GM23338 (cell line): Measurements from ENCODE around the gene BCL2. TPM values are rescaled to one million over a fixed set of nuclear protein-coding genes. Genes with fewer than 3 reads are reported as not detected.

Experiments
- ATAC-seq: fragments of 200-7000 bp; cut with Tn5 transposase; 3 replicates; pipeline ENCODE4 v1.9.1; 2020
- DNase-seq: peaks from one replicate; pipeline ENCODE4 v3.0.0-alpha.2; 2015; ENCODE audit warnings: low spot score
- H2AFZ ChIP-seq: fragments of 200-600 bp; sonication (generic); 2 replicates; pipeline ENCODE4 v1.8.0; 2016; ENCODE audit warnings: antibody characterized with exemption, mild to moderate bottlenecking, moderate library complexity
- H3F3A ChIP-seq: fragments of 200-600 bp; sonication (generic); replicated peaks from 2 replicates; pipeline ENCODE4 v1.8.0; 2017; ENCODE audit warnings: antibody characterized with exemption, mixed run types, low read depth
- H3K27ac ChIP-seq: fragments of 200-600 bp; sonication (generic); 2 replicates; pipeline ENCODE4 v1.6.1; 2016; ENCODE audit warnings: low read depth
- H3K27me3 ChIP-seq: fragments of 200-600 bp; sonication (generic); 2 replicates; pipeline ENCODE4 v1.8.0; 2016; ENCODE audit warnings: mild to moderate bottlenecking, mixed run types, moderate library complexity; ENCODE audit not compliant: insufficient read depth
- H3K36me3 ChIP-seq: fragments of 200-600 bp; sonication (generic); 2 replicates; pipeline ENCODE4 v1.8.0; 2016; ENCODE audit warnings: mild to moderate bottlenecking; ENCODE audit not compliant: insufficient read depth
- H3K4me1 ChIP-seq: fragments of 200-600 bp; sonication (generic); 2 replicates; pipeline ENCODE4 v1.8.0; 2016; ENCODE audit warnings: mild to moderate bottlenecking, moderate library complexity; ENCODE audit not compliant: insufficient read depth
- H3K4me2 ChIP-seq: fragments of 200-600 bp; sonication (generic); 2 replicates; pipeline ENCODE4 v1.7.1; 2017; ENCODE audit warnings: mixed run types
- H3K4me3 ChIP-seq: fragments of 200-600 bp; sonication (generic); 2 replicates; pipeline ENCODE4 v1.6.1; 2016; ENCODE audit warnings: mixed run types
- H3K79me2 ChIP-seq: fragments of 200-600 bp; sonication (generic); replicated peaks from 2 replicates; pipeline ENCODE4 v1.8.0; 2017; ENCODE audit warnings: mild to moderate bottlenecking; ENCODE audit not compliant: insufficient read depth
- H3K9me2 ChIP-seq: fragments of 200-600 bp; sonication (generic); 2 replicates; pipeline ENCODE4 v1.8.0; 2017; ENCODE audit not compliant: insufficient read depth
- H4K20me1 ChIP-seq: fragments of 200-600 bp; sonication (generic); replicated peaks from 2 replicates; pipeline ENCODE4 v1.8.0; 2017; ENCODE audit warnings: mild to moderate bottlenecking; ENCODE audit not compliant: insufficient read depth
- H3K27ac Mint-ChIP-seq: 2 replicates; pipeline ENCODE4 v1.8.0; 2020; ENCODE audit warnings: inconsistent platforms, mild to moderate bottlenecking, moderate library complexity, mixed read lengths
- H3K27me3 Mint-ChIP-seq: 3 replicates; pipeline ENCODE4 v1.8.0; 2022; ENCODE audit warnings: low read depth, mild to moderate bottlenecking, moderate library complexity, mixed read lengths, inconsistent platforms; ENCODE audit not compliant: insufficient read depth, poor library complexity
- H3K36me3 Mint-ChIP-seq: 3 replicates; pipeline ENCODE4 v1.8.0; 2021; ENCODE audit warnings: low read depth, mild to moderate bottlenecking, inconsistent platforms, moderate library complexity, mixed read lengths
- H3K4me1 Mint-ChIP-seq: 3 replicates; pipeline ENCODE4 v1.8.0; 2020; ENCODE audit warnings: mild to moderate bottlenecking, inconsistent platforms, mixed read lengths
- H3K4me3 Mint-ChIP-seq: 3 replicates; pipeline ENCODE4 v1.8.0; 2021; ENCODE audit warnings: moderate library complexity, mild to moderate bottlenecking, inconsistent platforms, mixed read lengths
- H3K9me3 Mint-ChIP-seq: 3 replicates; pipeline ENCODE4 v1.8.0; 2020; ENCODE audit warnings: moderate library complexity, mild to moderate bottlenecking, inconsistent platforms, mixed read lengths
- CREB1 ChIP-seq: fragments of 250-450 bp; sonication (Bioruptor Pico); IDR thresholded peaks from 2 replicates; pipeline ENCODE4 v1.5.0; 2020; ENCODE audit warnings: low read depth, mild to moderate bottlenecking, moderate library complexity
- CTCF ChIP-seq, 2 experiments: fragments of 200-600 bp in 1 of 2; sonication (generic) in 1 of 2; conservative IDR thresholded peaks; 2 replicates each; pipeline versions ENCODE4 v1.5.1 to v1.6.1; 2016 to 2017; ENCODE audit warnings: antibody characterized with exemption in 2 of 2, low read depth in 2 of 2, mild to moderate bottlenecking in 2 of 2, moderate library complexity in 1 of 2
- ETS1 ChIP-seq: IDR thresholded peaks from 2 replicates; pipeline ENCODE4 v1.6.1; 2016; ENCODE audit warnings: antibody characterized with exemption
- EZH2 ChIP-seq: fragments of 200-600 bp; sonication (generic); IDR thresholded peaks from one replicate; pipeline ENCODE4 v1.8.0; 2017; ENCODE audit warnings: antibody characterized with exemption, mild to moderate bottlenecking, low read depth; ENCODE audit not compliant: unreplicated experiment
- EZH2phosphoT487 ChIP-seq: fragments of 200-600 bp; sonication (generic); IDR thresholded peaks from one replicate; pipeline ENCODE4 v1.8.1; 2018; ENCODE audit warnings: antibody characterized with exemption; ENCODE audit not compliant: unreplicated experiment
- JUNB ChIP-seq: IDR thresholded peaks from one replicate; pipeline ENCODE4 v1.6.1; 2016; ENCODE audit warnings: antibody characterized with exemption; ENCODE audit not compliant: unreplicated experiment
- NANOG ChIP-seq: IDR thresholded peaks from 2 replicates; pipeline ENCODE4 v1.6.1; 2016; ENCODE audit warnings: antibody characterized with exemption, borderline replicate concordance
- POLR2AphosphoS5 ChIP-seq: IDR thresholded peaks from 2 replicates; pipeline ENCODE4 v1.6.1; 2016; ENCODE audit warnings: antibody characterized with exemption, low read depth
- REST ChIP-seq: IDR thresholded peaks from one replicate; pipeline ENCODE4 v1.6.1; 2018; ENCODE audit warnings: antibody characterized with exemption; ENCODE audit not compliant: unreplicated experiment
- STAT1 ChIP-seq: IDR thresholded peaks from one replicate; pipeline ENCODE4 v1.6.1; 2016; ENCODE audit warnings: antibody characterized with exemption; ENCODE audit not compliant: unreplicated experiment
- ZNF114 ChIP-seq: fragments of 250-450 bp; sonication (Bioruptor Pico); IDR thresholded peaks from 2 replicates; pipeline ENCODE4 v1.5.0; 2020; ENCODE audit warnings: mild to moderate bottlenecking, moderate library complexity
- ZNF331 ChIP-seq: fragments of 250-450 bp; sonication (Bioruptor Pico); IDR thresholded peaks from 2 replicates; pipeline ENCODE4 v1.5.0; 2020; ENCODE audit warnings: low read depth, mild to moderate bottlenecking, moderate library complexity
- ZNF462 ChIP-seq: fragments of 250-450 bp; sonication (Bioruptor Pico); IDR thresholded peaks from 2 replicates; pipeline ENCODE4 v1.5.0; 2020; ENCODE audit warnings: mild to moderate bottlenecking, moderate library complexity
- polyA plus RNA-seq: library from polyadenylated mRNA; unstranded; fragments of >200 nt; fragmentation: Nextera tagmentation; extraction: Ambion mirVana; gene quantifications from 2 replicates; pipeline ENCODE4 v1.2.1, GENCODE V29; 2016
- total RNA-seq: library from RNA; depleted of rRNA; stranded (reverse); fragments of >200 nt; shearing (Covaris generic); gene quantifications from 2 replicates; pipeline ENCODE4 v1.2.3, GENCODE V29; 2014

BCL2 gene
- total and polyA plus RNA-seq, 2 experiments from 2014 or later: 1.2 to 4.0 TPM

GRCh38 chr18:63146828-63147409, 172.7 kb downstream of the BCL2 start:
- peaks cover 27% of the 10 kb centered on the region for H3K4me1 Mint-ChIP-seq
- Histone ChIP-seq H3K27ac (no peak overlapping the region), H3F3A (no peaks in the 10 kb centered on the region), H3K27me3 (no peaks in the 10 kb centered on the region), H3K36me3 (no peaks in the 10 kb centered on the region), H2AFZ (no peak overlapping the region), H3K79me2 (no peaks in the 10 kb centered on the region), H3K4me3 (no peak overlapping the region), H3K4me2 (no peak overlapping the region), H3K4me1 (peaks cover 10% of the 10 kb centered on the region), H4K20me1 (no peaks in the 10 kb centered on the region), H3K9me2 (no peaks in the 10 kb centered on the region)
- H3K27ac Mint-ChIP-seq: no peak overlapping the region
- no peak for TF ChIP-seq EZH2
- TF ChIP-seq STAT1: no peak
- no peak for TF ChIP-seq EZH2phosphoT487
- TF ChIP-seq ZNF114 (CRISPR knock-in tag): no peak
- no peak for TF ChIP-seq CREB1 (CRISPR knock-in tag)
- TF ChIP-seq REST: no peak
- no peak for TF ChIP-seq POLR2AphosphoS5
- no peak for TF ChIP-seq NANOG
- no peak for TF ChIP-seq CTCF (conservative IDR thresholded peaks at IDR 0.05; ENCODE audit: low read depth in 2 of 2)
- TF ChIP-seq ZNF331: no peak
- TF ChIP-seq JUNB: no peak
- TF ChIP-seq ZNF462 (CRISPR knock-in tag): no peak
- TF ChIP-seq ETS1: no peak
- no peaks in the 10 kb centered on the region for H3K9me3 Mint-ChIP-seq
- H3K4me3 Mint-ChIP-seq: no peak overlapping the region
- no peak for DNase-seq
- H3K36me3 Mint-ChIP-seq: no peaks in the 10 kb centered on the region
- no peak for ATAC-seq
- H3K27me3 Mint-ChIP-seq: peaks cover 4% of the 10 kb centered on the region
